GF-D8 (cell line): ENCODE results near the gene ARHGAP8.
"Not testable (repeated sequence)": the region's sequence is repeated elsewhere in the genome, so short reads cannot be mapped to it uniquely, and the experiment has no call there.

Experiments used
- DNase-seq: peaks from one replicate; lab custom pipeline; 2025; lab: John Stamatoyannopoulos, UW

The ARHGAP8 gene

DNA sequence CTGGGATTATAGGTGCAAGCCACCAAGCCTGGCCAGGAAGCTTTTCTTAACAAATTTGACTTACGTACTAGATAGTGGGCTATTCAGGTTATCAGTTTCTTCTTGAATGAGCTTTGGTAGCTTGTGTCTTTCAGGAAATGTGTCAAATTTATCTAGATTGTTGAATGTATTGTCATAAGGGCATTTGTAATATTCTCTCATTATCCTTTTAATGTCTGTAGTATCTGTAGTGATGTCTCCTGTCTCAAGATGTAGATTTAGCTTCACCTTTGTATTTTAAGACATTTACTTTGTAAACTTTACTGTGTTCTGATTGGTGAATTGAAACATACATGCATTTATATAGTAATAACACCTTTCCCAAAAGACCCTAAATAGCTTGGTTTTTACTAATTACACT lies 20.7 kb downstream of the ARHGAP8 start:
- DNase-seq, result no peak

DNA sequence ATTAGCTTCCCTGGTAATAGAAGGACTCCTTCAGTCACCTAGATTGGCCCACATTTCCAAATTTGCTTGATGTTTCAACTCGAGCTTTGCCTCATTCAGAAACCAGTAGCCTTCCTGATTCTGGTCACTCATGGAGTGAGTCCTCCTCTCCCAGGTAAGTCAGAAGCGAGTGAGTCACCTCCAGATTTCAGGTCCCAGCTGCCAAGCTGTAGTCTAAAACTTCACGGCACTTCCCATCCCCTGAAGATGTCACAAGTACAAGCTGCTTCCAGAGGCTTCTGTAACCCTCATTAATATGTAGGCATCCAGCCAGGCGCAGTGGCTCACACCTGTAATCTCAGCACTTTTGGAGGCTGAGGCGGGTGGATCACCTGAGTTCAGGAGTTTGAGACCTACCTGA lies 23.5 kb downstream of the ARHGAP8 start:
- no peak for DNase-seq

DNA sequence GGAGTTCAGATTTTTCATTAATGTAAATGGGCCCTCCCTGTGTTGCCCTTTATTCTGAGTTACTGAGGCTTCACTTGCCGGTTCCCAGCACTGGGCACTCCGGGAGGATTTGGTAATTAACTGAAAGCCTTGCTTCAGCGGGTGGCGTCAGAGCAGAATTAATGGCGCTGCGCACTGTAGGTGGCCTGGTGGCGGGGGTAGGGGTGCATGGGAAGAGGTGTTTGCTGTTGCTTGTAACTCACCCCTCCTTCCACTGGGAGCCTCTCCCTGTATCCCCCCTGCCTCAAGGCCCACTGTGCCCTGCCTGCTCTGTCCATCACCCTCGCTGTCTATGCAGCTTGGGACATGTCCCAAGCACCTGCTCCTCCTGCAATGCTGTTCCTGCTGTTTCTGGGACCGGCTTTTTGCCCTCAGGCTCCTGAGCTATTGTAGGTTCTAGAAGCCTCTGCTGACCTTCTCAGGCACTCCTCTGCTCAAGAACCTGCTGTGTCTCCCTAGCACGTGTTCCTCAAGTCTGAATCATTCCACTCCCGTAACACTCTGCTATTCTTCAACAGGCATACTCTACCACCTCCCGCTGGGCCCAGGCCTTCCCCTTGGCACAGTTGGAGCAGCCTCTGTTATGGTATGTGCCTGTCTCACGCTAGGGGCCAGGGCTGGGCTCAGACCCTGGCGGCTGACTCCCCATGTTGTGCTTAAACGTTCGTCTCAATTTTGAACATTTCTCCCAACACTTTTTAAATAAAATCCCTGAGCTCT lies 24.4 kb downstream of the ARHGAP8 start:
- DNase-seq, result no peak

GRCh38 chr22:44777364-44777755 lies 25.0 kb downstream of the ARHGAP8 start:
- no peak for DNase-seq

GRCh38 chr22:44780876-44781449 lies 28.6 kb downstream of the ARHGAP8 start:
- no peak for DNase-seq

DNA sequence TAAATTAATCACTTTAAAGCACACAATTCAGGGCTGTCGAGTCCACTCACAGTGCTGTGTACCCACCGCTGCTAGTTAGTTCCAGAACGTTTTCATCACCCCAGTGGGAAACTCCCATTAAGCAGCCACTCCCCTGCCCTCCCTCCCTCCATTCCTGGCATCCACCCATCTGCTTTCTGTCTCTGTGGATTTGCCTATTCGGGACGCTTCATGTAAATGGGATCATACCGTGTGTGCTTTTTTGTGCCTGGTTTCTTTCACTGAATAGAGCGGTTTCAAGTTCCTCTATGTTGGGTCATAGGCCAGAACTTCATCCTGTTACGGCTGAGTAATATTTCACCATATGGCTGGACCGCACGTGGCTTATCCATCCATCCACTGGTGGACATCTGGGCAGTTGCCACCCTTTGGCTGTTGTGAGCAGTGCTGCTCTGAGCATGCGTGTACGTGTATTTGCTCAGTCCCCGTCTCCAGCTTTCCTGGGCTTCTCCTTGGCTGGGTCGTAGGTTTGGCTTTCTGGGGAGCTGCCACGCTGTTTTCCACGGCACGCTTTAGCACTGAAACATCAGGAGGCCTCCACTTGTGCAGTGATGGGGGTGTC lies 30.1 kb downstream of the ARHGAP8 start:
- no peak for DNase-seq

- DNase-seq, result no peak
Observed at GRCh38 chr22:44783091-44783490, 30.7 kb downstream of the ARHGAP8 start.

DNA sequence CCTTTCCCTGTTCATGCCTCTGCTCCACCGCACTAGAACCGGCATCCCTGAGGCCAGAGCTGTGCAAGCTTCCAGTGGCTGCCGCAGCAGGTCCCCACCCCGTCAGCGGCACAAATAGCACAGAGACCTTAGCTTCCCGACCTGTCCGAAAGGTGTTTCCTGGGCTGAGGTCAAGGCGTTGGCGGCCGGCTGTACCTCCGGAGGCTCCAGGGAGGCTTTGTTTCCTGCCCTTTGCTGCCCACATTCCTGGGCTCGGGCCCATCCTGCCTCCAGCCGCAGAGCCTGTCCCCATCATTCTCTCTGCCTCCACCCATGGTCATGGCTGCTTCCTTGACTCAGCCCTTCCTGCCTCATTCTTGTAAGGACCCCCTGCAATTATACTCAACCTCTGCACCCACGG lies 31.2 kb downstream of the ARHGAP8 start:
- DNase-seq, result no peak

DNA sequence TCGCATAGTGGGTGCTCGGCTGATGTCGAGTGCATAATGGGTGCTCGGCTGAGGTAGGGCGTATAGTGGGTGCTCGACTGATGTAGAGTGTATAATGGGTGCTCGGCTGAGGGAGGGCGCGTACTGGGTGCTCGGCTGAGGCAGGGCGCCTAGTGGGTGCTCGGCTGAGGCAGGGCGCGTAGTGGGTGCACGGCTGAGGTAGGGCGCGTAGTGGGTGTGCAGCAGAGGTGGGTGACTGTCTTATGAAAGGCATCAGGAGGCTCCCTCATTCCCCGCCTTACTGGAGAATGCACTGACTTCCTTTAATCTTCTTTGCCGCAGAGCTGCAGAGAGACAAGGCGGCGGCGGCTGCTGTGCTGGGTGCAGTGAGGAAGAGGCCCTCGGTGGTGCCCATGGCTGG lies 33.8 kb downstream of the ARHGAP8 start:
- no peak for DNase-seq

DNA sequence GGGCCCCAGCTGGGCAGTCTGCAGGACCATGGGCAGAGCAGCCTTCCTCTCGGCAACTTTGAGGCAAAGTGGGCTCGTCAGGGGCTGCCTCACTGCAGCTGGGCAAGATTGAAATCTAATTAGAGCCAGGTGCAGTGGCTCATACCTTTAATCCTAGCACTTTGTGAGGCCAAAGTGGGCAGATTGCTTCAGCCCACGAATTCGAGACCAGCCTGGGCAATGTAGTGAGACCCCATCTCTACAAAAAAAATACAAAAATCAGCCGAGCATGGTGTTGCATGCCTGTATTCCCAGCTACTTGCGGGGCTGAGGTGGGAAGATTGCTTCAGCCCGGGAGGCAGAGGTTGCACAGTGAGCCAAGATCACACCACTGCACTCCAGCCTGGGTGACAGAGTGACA lies 34.2 kb downstream of the ARHGAP8 start:
- no peak for DNase-seq

DNA sequence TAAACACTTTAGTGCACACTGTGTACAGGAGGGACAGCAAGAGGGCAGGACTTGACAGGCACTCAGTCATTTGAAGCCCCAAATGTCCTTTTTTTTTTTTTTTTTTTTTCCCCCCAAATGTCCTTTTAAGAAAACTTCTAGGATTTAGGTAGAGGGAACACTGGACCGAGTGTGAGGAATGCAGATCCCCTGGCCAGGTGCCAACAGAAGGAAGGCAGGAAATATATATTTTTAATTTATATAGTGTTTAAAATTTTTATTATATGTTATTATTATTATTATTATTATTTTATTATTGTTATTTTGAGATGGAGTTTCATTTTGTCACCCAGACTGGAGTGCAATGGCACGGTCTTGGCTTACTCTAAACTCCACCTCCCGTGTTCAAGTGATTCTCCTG lies 35.5 kb downstream of the ARHGAP8 start:
- DNase-seq, result no peak

GRCh38 chr22:44793106-44793505 lies 40.7 kb downstream of the ARHGAP8 start:
- no peak for DNase-seq

GRCh38 chr22:44793506-44794172 lies 41.3 kb downstream of the ARHGAP8 start:
- DNase-seq, result no peak

- no peak for DNase-seq
Observed at GRCh38 chr22:44795701-44796630, 43.6 kb downstream of the ARHGAP8 start.

- no peak for DNase-seq
Observed at GRCh38 chr22:44797181-44797725, 44.9 kb downstream of the ARHGAP8 start.

- no peak for DNase-seq
Observed at GRCh38 chr22:44799077-44799945, 46.9 kb downstream of the ARHGAP8 start.

- DNase-seq, result not testable (repeated sequence)
Observed at GRCh38 chr22:44799946-44800634, 47.7 kb downstream of the ARHGAP8 start.

- DNase-seq, result no peak
Observed at GRCh38 chr22:44801476-44801875, 49.1 kb downstream of the ARHGAP8 start.

GRCh38 chr22:44802071-44802700 lies 49.8 kb downstream of the ARHGAP8 start:
- DNase-seq, result no peak
